Activated CD4-positive, alpha-beta T cell treated with anti-CD3 and anti-CD28 coated beads, Interleukin-10, Interleukin-2, amounts not matched to agents 100 ng/mL and 50 ng/mL, durations not matched to agents 16 hours and 8 hours (primary cell): ENCODE measurements around the gene POP5.
"Not testable (repeated sequence)": the region's sequence is repeated elsewhere in the genome, so short reads cannot be mapped to it uniquely, and the experiment has no call there.

Source experiments
- DNase-seq: peaks from one replicate; pipeline ENCODE4 v3.0.0-alpha.2; 2020

The POP5 gene

GRCh38 chr12:120580787-120581723 lies at the start of gene POP5:
Gene POP5, minus strand, starts transcription at chr12:120581402. Its CDS starts 40 bp downstream, at chr12:120581362.
- DNase-seq, result peak; percentile 99

- DNase-seq, result no peak
Measured at GRCh38 chr12:120630104-120630892, 49.1 kb upstream of the POP5 start.

- DNase-seq, result no peak
Measured at GRCh38 chr12:120628919-120629318, 47.7 kb upstream of the POP5 start.

GRCh38 chr12:120625557-120626419 lies 44.6 kb upstream of the POP5 start:
- peak; percentile 25 for DNase-seq

- no peak for DNase-seq
Measured at GRCh38 chr12:120620624-120621023, 39.4 kb upstream of the POP5 start.

GRCh38 chr12:120618954-120619615 lies 37.9 kb upstream of the POP5 start:
- no peak for DNase-seq

GRCh38 chr12:120617767-120618166 lies 36.6 kb upstream of the POP5 start:
- DNase-seq, result not testable (repeated sequence)

- DNase-seq, result not testable (repeated sequence)
Measured at GRCh38 chr12:120617193-120617592, 36.0 kb upstream of the POP5 start.

GRCh38 chr12:120614848-120615247 lies 33.6 kb upstream of the POP5 start:
- no peak for DNase-seq

GRCh38 chr12:120611534-120611933 lies 30.3 kb upstream of the POP5 start:
- not testable (repeated sequence) for DNase-seq

- no peak for DNase-seq
Measured at GRCh38 chr12:120610560-120610959, 29.4 kb upstream of the POP5 start.

- DNase-seq, result not testable (repeated sequence)
Measured at GRCh38 chr12:120602416-120602815, 21.2 kb upstream of the POP5 start.

GRCh38 chr12:120599672-120600552 lies 18.7 kb upstream of the POP5 start:
- no peak for DNase-seq

GRCh38 chr12:120598674-120599463 lies 17.7 kb upstream of the POP5 start:
- no peak for DNase-seq

GRCh38 chr12:120597861-120598260 lies 16.7 kb upstream of the POP5 start:
- DNase-seq, result no peak

GRCh38 chr12:120596901-120597300 lies 15.7 kb upstream of the POP5 start:
- no peak for DNase-seq

- DNase-seq, result no peak
Measured at GRCh38 chr12:120592121-120593049, 11.2 kb upstream of the POP5 start.

- DNase-seq, result no peak
Measured at GRCh38 chr12:120590741-120591407, 9.7 kb upstream of the POP5 start.
